Left colon (tissue), 2 donors: ENCODE results near the gene PBX3. TPM values are rescaled to one million over a fixed set of nuclear protein-coding genes. Genes with fewer than 3 reads are reported as not detected.

Experiments
- ATAC-seq: fragments of 200-7000 bp; cut with Tn5 transposase; one replicate; pipeline ENCODE4 v1.9.1; 2020; ENCODE audit warnings: mild to moderate bottlenecking, moderate library complexity
- DNase-seq, 2 donors: peaks; one replicate each; pipeline ENCODE4 v3.0.0-alpha.2; 2020
- intact Hi-C, 2 donors: fragments of 100-400 bp; cut with DNase I in 1 of 2; cut with micrococcal nuclease in 1 of 2; formaldehyde crosslinking; loops; one replicate each; pipeline versions ENCODE4 v1.11.2 to v1.14.0; 2022; cut with DNase I, micrococcal nuclease
- total RNA-seq, 2 donors: library from RNA; stranded (reverse); fragmentation: NEBNext Ultra II Directional; extraction: Animal tissue kit (Norgen Biotek cat#: 25700); gene quantifications; one replicate each; pipeline ENCODE4 v1.2.1, GENCODE V29; 2021
- donor health status: DM: no; HTN: no; CAD: no.
- donor health status: DM: yes; HTN: yes; CAD: no.

The PBX3 gene
- total RNA-seq, 2 donors from 2014 or later, result 8.9 to 13.2 TPM

GRCh38 chr9:125950880-125951471 lies 203.8 kb downstream of the PBX3 start:
- DNase-seq (no peak), ATAC-seq (no peak)
- intact Hi-C loops, result no loop called here

- no peak for DNase-seq
- intact Hi-C loops, result no loop called here
- ATAC-seq, result no peak
These were observed 206.3 kb downstream of the PBX3 start for GRCh38 chr9:125953314-125954019.

GRCh38 chr9:125956102-125956501 lies 208.9 kb downstream of the PBX3 start:
- no peak for ATAC-seq
- intact Hi-C loops, result no loop called here
- DNase-seq, result no peak

- intact Hi-C loops, result no loop called here
- DNase-seq, result no peak
- no peak for ATAC-seq
These were observed 212.1 kb downstream of the PBX3 start for GRCh38 chr9:125959315-125959714.

- intact Hi-C loops, result no loop called here
- no peak for ATAC-seq
- no peak for DNase-seq
These were observed 212.9 kb downstream of the PBX3 start for GRCh38 chr9:125959951-125960619.

- DNase-seq (no peak), ATAC-seq (no peak)
These were observed 213.5 kb downstream of the PBX3 start for GRCh38 chr9:125960626-125961025.

GRCh38 chr9:125961072-125961471 lies 213.9 kb downstream of the PBX3 start:
- ATAC-seq (no peak), DNase-seq (no peak)
- intact Hi-C loops, result no loop called here

More at GRCh38 chr9:125960626-125961025, 213.5 kb downstream of the PBX3 start:
- intact Hi-C loops, result no loop called here

GRCh38 chr9:125963932-125964331 lies 216.8 kb downstream of the PBX3 start:
- DNase-seq, result no peak
- ATAC-seq, result no peak
- intact Hi-C loops, result no loop called here

GRCh38 chr9:125964702-125965225 lies 217.6 kb downstream of the PBX3 start:
- intact Hi-C loops, result no loop called here
- DNase-seq (no peak), ATAC-seq (no peak)

GRCh38 chr9:125965477-125965876 lies 218.3 kb downstream of the PBX3 start:
- ATAC-seq, result no peak
- DNase-seq, result no peak
- intact Hi-C loops, result no loop called here

- ATAC-seq, result no peak
- intact Hi-C loops, result no loop called here
- no peak for DNase-seq
These were observed 219.3 kb downstream of the PBX3 start for GRCh38 chr9:125966466-125966865.

GRCh38 chr9:125966959-125967711 lies 220.0 kb downstream of the PBX3 start:
- intact Hi-C loops, result no loop called here
- no peak for DNase-seq

GRCh38 chr9:125968714-125969374 lies 221.7 kb downstream of the PBX3 start:
- no peak for ATAC-seq
- DNase-seq, result no peak
- intact Hi-C loops, result no loop called here

More at GRCh38 chr9:125966959-125967711, 220.0 kb downstream of the PBX3 start:
- ATAC-seq, result no peak

- intact Hi-C loops, result no loop called here
- DNase-seq (no peak), ATAC-seq (no peak)
These were observed 222.3 kb downstream of the PBX3 start for GRCh38 chr9:125969462-125969861.

GRCh38 chr9:125969868-125970267 lies 222.7 kb downstream of the PBX3 start:
- DNase-seq (no peak), ATAC-seq (no peak)
- intact Hi-C loops, result no loop called here

GRCh38 chr9:125970340-125970739 lies 223.2 kb downstream of the PBX3 start:
- ATAC-seq, result no peak
- intact Hi-C loops, result no loop called here
- no peak for DNase-seq

- DNase-seq, result no peak
- intact Hi-C loops, result no loop called here
These were observed 223.9 kb downstream of the PBX3 start for GRCh38 chr9:125971050-125971449.

GRCh38 chr9:125972012-125972729 lies 225.0 kb downstream of the PBX3 start:
- no peak for ATAC-seq
- intact Hi-C loops, result no loop called here
- no peak for DNase-seq

More at GRCh38 chr9:125971050-125971449, 223.9 kb downstream of the PBX3 start:
- ATAC-seq, result no peak
